A673 (cell line): ENCODE results near the gene AOPEP. TPM values are rescaled to one million over a fixed set of nuclear protein-coding genes. Genes with fewer than 3 reads are reported as not detected.

Source experiments
- BruUV-seq: library from RNA; stranded (reverse); fragments of 400-500 nt; replicated peaks from 2 replicates; lab custom pipeline; 2021; lab: Mats Ljungman, UMichigan
- CTCF ChIA-PET: fragments of 300-600 bp; sonication (Branson Sonifier 250); formaldehyde crosslinking; loops from one replicate; lab custom pipeline; 2022; ENCODE audit warnings: antibody characterized with exemption; lab: Charles Lee
- POLR2A ChIA-PET: fragments of 300-600 bp; sonication (Branson Sonifier 250); formaldehyde crosslinking; loops from one replicate; lab custom pipeline; 2022; ENCODE audit warnings: antibody characterized with exemption; ENCODE audit not compliant: low non-redundant PET; lab: Charles Lee
- DNase-seq: peaks from one replicate; pipeline ENCODE4 v3.0.0-alpha.2; 2015; ENCODE audit warnings: low spot score
- H3K27ac ChIP-seq: fragments of 200-600 bp; sonication (generic); 2 replicates; pipeline ENCODE4 v1.5.1; 2016; ENCODE audit warnings: mixed run types, low read depth, mild to moderate bottlenecking, mixed read lengths, antibody characterized with exemption, low read length; ENCODE audit not compliant: poor library complexity, severe bottlenecking
- H3K27me3 ChIP-seq: fragments of 200-600 bp; sonication (generic); replicated peaks from 2 replicates; pipeline ENCODE4 v1.6.1; 2017; ENCODE audit warnings: mixed run types, low read depth, mild to moderate bottlenecking, mixed read lengths, antibody characterized with exemption, low read length; ENCODE audit not compliant: insufficient read depth, poor library complexity
- H3K36me3 ChIP-seq: fragments of 200-600 bp; sonication (generic); 2 replicates; pipeline ENCODE4 v1.6.1; 2016; ENCODE audit warnings: mixed run types, mild to moderate bottlenecking, mixed read lengths, antibody characterized with exemption, low read length; ENCODE audit not compliant: insufficient read depth, poor library complexity, severe bottlenecking
- H3K4me1 ChIP-seq: fragments of 200-600 bp; sonication (generic); 2 replicates; pipeline ENCODE4 v1.6.1; 2017; ENCODE audit warnings: mixed run types, mild to moderate bottlenecking, mixed read lengths, antibody characterized with exemption, low read length; ENCODE audit not compliant: insufficient read depth, poor library complexity, severe bottlenecking
- H3K4me3 ChIP-seq: fragments of 200-600 bp; sonication (generic); 2 replicates; pipeline ENCODE4 v1.5.1; 2016; ENCODE audit warnings: low read depth, mixed run types, mild to moderate bottlenecking, mixed read lengths, low read length; ENCODE audit not compliant: poor library complexity, severe bottlenecking
- H3K9me3 ChIP-seq: fragments of 200-600 bp; sonication (generic); 2 replicates; pipeline ENCODE4 v1.6.1; 2016; ENCODE audit warnings: mixed run types, low read depth, mild to moderate bottlenecking, mixed read lengths, antibody characterized with exemption, low read length; ENCODE audit not compliant: poor library complexity, severe bottlenecking
- CTCF ChIP-seq: fragments of 300-800, 200-600 bp; sonication (generic); conservative IDR thresholded peaks from 2 replicates; pipeline ENCODE4 v1.5.1; 2017; ENCODE audit warnings: low read depth, mild to moderate bottlenecking, antibody characterized with exemption, low read length, moderate library complexity, mixed read lengths
- EZH2 ChIP-seq: fragments of 200-600 bp; sonication (generic); IDR thresholded peaks from 2 replicates; pipeline ENCODE4 v1.6.1; 2017; ENCODE audit warnings: borderline replicate concordance, low read depth, mild to moderate bottlenecking, mixed read lengths, antibody characterized with exemption, low read length; ENCODE audit not compliant: poor library complexity, severe bottlenecking
- intact Hi-C: fragments of 100-400 bp; cut with micrococcal nuclease; formaldehyde crosslinking; loops from one replicate; pipeline ENCODE4 v1.10.0; 2022; ENCODE audit not compliant: unreplicated experiment
- total RNA-seq: library from RNA; stranded (reverse); gene quantifications from 2 replicates; pipeline ENCODE4 v1.2.3, GENCODE V29; 2021

Gene AOPEP
- total RNA-seq, 1 experiment from 2014 or later: 17.5 TPM

- CTCF ChIA-PET: no interaction called here
Observed at GRCh38 chr9:94971378-94972131, 245.1 kb downstream of the AOPEP start.

GRCh38 chr9:94973451-94973941, 247.0 kb downstream of the AOPEP start:
- no TSS peak for BruUV-seq
- Histone ChIP-seq H3K4me3 (no peak overlapping the region), H3K9me3 (no peaks in the 10 kb centered on the region), H3K27ac (peak overlapping the region; percentile 24), H3K4me1 (peaks cover 24% of the 10 kb centered on the region), H3K36me3 (no peaks in the 10 kb centered on the region), H3K27me3 (no peaks in the 10 kb centered on the region)
- POLR2A ChIA-PET: no interaction called here
- peak; percentile 52 for DNase-seq
- intact Hi-C loops: no loop called here
- TF ChIP-seq EZH2 (no peak), CTCF (no peak)
- CTCF ChIA-PET: no interaction called here

More at GRCh38 chr9:94971378-94972131, 245.1 kb downstream of the AOPEP start:
- H3K9me3 ChIP-seq: no peaks in the 10 kb centered on the region
- BruUV-seq: no TSS peak
- no peak overlapping the region for H3K4me3 ChIP-seq
- no peak overlapping the region for H3K27ac ChIP-seq
- TF ChIP-seq CTCF (no peak), EZH2 (no peak)
- H3K36me3 ChIP-seq: no peaks in the 10 kb centered on the region
- DNase-seq: no peak
- H3K27me3 ChIP-seq: no peaks in the 10 kb centered on the region
- H3K4me1 ChIP-seq: peaks cover 24% of the 10 kb centered on the region
- intact Hi-C loops: no loop called here
- POLR2A ChIA-PET: no interaction called here

- DNase-seq: peak; percentile 5
- Histone ChIP-seq H3K27me3 (no peaks in the 10 kb centered on the region), H3K27ac (peak overlapping the region; percentile 24), H3K4me3 (no peak overlapping the region), H3K9me3 (no peaks in the 10 kb centered on the region), H3K4me1 (peaks cover 24% of the 10 kb centered on the region), H3K36me3 (no peaks in the 10 kb centered on the region)
- no TSS peak for BruUV-seq
- intact Hi-C loops: no loop called here
- ChIA-PET POLR2A (interaction anchor here (0.7 kb wide), 1 partner anchor 301 kb away, joined by 4 read pairs; no protein-coding TSS in a partner anchor), CTCF (no interaction called here)
- TF ChIP-seq CTCF (no peak), EZH2 (no peak)
Observed at GRCh38 chr9:94974154-94974879, 247.8 kb downstream of the AOPEP start.
